GM23248 (cell line): ENCODE results near the gene KRT84.

Source experiments
- EZH2 ChIP-seq: fragments of 200-600 bp; sonication (generic); IDR thresholded peaks from 2 replicates; pipeline ENCODE4 v1.6.1; 2018; ENCODE audit warnings: antibody characterized with exemption, mild to moderate bottlenecking; ENCODE audit not compliant: insufficient read depth, poor library complexity, severe bottlenecking
- EZH2phosphoT487 ChIP-seq: fragments of 200-600 bp; sonication (generic); IDR thresholded peaks from 2 replicates; pipeline ENCODE4 v1.6.1; 2018; ENCODE audit warnings: antibody characterized with exemption, moderate library complexity, mild to moderate bottlenecking, low read depth; ENCODE audit not compliant: insufficient read depth

GRCh38 chr12:52343550-52343949, 41.9 kb downstream of the KRT84 start:
- TF ChIP-seq EZH2phosphoT487 = no peak
- TF ChIP-seq EZH2 = no peak
